ENCODE data around the gene TIFAB.

TIFAB gene

GRCh38 chr5:135402031-135402430 is 50.1 kb downstream of the TIFAB start (continued):
- TF ChIP-seq PATZ1 (CRISPR knock-in tag; IDR thresholded peaks at IDR 0.05; ENCODE audit: borderline replicate concordance) (no peak), ESRRG (CRISPR knock-in tag; IDR thresholded peaks at IDR 0.05) (no peak), ISL1 (CRISPR knock-in tag; IDR thresholded peaks at IDR 0.05) (no peak), BACH2 (CRISPR knock-in tag; IDR thresholded peaks at IDR 0.05; ENCODE audit: borderline replicate concordance) (no peak)

DNA sequence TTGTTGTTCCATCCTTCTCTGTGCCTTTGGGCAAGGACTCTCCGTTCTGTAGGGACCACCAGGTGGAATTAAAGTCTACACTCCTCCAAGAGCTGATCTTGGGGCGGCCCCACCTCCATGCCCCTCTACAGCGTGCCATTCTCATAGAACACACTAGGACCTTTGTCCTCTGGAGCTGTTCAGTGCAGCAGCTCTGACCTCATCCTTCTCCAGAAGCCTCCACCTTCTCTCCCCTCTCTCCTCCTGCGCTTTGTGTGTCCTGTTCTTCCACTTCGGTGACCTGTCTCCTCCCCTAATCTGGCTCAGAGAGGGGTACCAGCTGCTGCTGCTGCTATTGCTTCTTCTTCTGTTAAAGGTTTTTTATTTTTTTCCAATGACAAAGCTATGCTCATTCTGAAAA is 51.3 kb downstream of the TIFAB start:
- TF ChIP-seq ZNF70 (CRISPR knock-in tag; IDR thresholded peaks at IDR 0.05) = no peak
- no peak for TF ChIP-seq ESRRG (CRISPR knock-in tag; IDR thresholded peaks at IDR 0.05)
- TF ChIP-seq CSRNP3 (CRISPR knock-in tag; IDR thresholded peaks at IDR 0.05) = no peak
- TF ChIP-seq ISL1 (CRISPR knock-in tag; IDR thresholded peaks at IDR 0.05) = no peak
- TF ChIP-seq SNAI2 (CRISPR knock-in tag; IDR thresholded peaks at IDR 0.05) = no peak
- no peak for TF ChIP-seq ZNF565 (CRISPR knock-in tag; conservative IDR thresholded peaks at IDR 0.05; ENCODE audit: low read depth)
- TF ChIP-seq GLIS3 (CRISPR knock-in tag; IDR thresholded peaks at IDR 0.05) = no peak
- no peak for TF ChIP-seq ZFP3 (CRISPR knock-in tag; IDR thresholded peaks at IDR 0.05)
- no peak for TF ChIP-seq ZNF8 (CRISPR knock-in tag; IDR thresholded peaks at IDR 0.05)
- no peak for TF ChIP-seq CSDC2 (CRISPR knock-in tag; IDR thresholded peaks at IDR 0.05)
- no peak for TF ChIP-seq PPARA (CRISPR knock-in tag; IDR thresholded peaks at IDR 0.05; ENCODE audit: borderline replicate concordance)
- no peak for TF ChIP-seq POU6F1 (CRISPR knock-in tag; IDR thresholded peaks at IDR 0.05; ENCODE audit: borderline replicate concordance, low read depth)
- no peak for TF ChIP-seq RARB (CRISPR knock-in tag; IDR thresholded peaks at IDR 0.05)
- TF ChIP-seq PATZ1 (CRISPR knock-in tag; IDR thresholded peaks at IDR 0.05; ENCODE audit: borderline replicate concordance) = no peak
- no peak for TF ChIP-seq ZFP30 (CRISPR knock-in tag; IDR thresholded peaks at IDR 0.05)
- TF ChIP-seq, protein P1, sequence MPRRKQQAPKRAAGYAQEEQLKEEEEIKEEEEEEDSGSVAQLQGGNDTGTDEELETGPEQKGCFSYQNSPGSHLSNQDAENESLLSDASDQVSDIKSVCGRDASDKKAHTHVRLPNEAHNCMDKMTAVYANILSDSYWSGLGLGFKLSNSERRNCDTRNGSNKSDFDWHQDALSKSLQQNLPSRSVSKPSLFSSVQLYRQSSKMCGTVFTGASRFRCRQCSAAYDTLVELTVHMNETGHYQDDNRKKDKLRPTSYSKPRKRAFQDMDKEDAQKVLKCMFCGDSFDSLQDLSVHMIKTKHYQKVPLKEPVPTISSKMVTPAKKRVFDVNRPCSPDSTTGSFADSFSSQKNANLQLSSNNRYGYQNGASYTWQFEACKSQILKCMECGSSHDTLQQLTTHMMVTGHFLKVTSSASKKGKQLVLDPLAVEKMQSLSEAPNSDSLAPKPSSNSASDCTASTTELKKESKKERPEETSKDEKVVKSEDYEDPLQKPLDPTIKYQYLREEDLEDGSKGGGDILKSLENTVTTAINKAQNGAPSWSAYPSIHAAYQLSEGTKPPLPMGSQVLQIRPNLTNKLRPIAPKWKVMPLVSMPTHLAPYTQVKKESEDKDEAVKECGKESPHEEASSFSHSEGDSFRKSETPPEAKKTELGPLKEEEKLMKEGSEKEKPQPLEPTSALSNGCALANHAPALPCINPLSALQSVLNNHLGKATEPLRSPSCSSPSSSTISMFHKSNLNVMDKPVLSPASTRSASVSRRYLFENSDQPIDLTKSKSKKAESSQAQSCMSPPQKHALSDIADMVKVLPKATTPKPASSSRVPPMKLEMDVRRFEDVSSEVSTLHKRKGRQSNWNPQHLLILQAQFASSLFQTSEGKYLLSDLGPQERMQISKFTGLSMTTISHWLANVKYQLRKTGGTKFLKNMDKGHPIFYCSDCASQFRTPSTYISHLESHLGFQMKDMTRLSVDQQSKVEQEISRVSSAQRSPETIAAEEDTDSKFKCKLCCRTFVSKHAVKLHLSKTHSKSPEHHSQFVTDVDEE (CRISPR knock-in tag; IDR thresholded peaks at IDR 0.05) = no peak
- no peak for ATAC-seq

GRCh38 chr5:135399794-135400542 is 52.2 kb downstream of the TIFAB start:
- ATAC-seq = no peak

More at GRCh38 chr5:135399794-135400542, 52.2 kb downstream of the TIFAB start:
- TF ChIP-seq ESRRG (CRISPR knock-in tag; IDR thresholded peaks at IDR 0.05) (no peak), ISL1 (CRISPR knock-in tag; IDR thresholded peaks at IDR 0.05) (no peak), ZNF70 (CRISPR knock-in tag; IDR thresholded peaks at IDR 0.05) (no peak), ZFP30 (CRISPR knock-in tag; IDR thresholded peaks at IDR 0.05) (no peak), ZNF8 (CRISPR knock-in tag; IDR thresholded peaks at IDR 0.05) (no peak), SNAI2 (CRISPR knock-in tag; IDR thresholded peaks at IDR 0.05) (no peak), TCF4 (CRISPR knock-in tag; IDR thresholded peaks at IDR 0.05; ENCODE audit: borderline replicate concordance) (no peak), CSDC2 (CRISPR knock-in tag; IDR thresholded peaks at IDR 0.05) (no peak), TOX (CRISPR knock-in tag; IDR thresholded peaks at IDR 0.05; ENCODE audit: borderline replicate concordance) (no peak), POU6F1 (CRISPR knock-in tag; IDR thresholded peaks at IDR 0.05; ENCODE audit: borderline replicate concordance, low read depth) (no peak), ZC3H10 (CRISPR knock-in tag; IDR thresholded peaks at IDR 0.05) (no peak)
- TF ChIP-seq, protein P1 (CRISPR knock-in tag; IDR thresholded peaks at IDR 0.05) = no peak
